ENCODE measurements around the gene APRT. TPM values are rescaled to one million over a fixed set of nuclear protein-coding genes. Genes with fewer than 3 reads are reported as not detected.

APRT gene
- total and polyA plus RNA-seq, 2 of the 8 experiments (the other 6 are each of a cell fraction or from before 2014, with no cell fraction given): 221 to 267 TPM

DNA sequence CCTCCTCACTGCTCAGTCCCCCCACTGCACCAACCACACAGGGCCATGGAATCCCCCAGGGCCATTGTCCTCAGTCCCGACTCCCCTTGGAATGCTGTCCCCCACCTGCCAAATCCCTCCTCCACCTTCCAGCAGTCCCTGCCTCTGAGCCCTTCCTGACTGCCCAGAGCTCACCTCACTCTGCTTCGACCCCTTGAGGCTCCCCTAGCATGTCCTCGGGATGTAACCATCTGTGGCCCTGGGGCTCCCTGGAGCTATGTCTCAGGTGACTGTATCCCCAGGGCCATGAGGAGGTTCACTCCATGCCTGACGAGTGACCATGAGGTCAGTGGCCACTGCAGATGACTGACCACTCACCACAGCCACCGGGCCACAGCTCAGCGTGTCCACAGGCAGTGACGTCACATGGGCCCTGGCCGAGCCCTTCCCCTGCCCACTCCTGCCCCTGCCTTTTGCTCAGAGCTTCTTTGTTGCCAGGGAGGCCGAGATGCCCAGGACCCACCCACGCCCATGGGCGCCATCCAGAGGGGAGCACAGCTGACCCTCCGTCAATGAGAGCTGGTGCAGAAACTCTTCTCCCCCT is 19.0 kb downstream of the APRT start (continued):
- TF ChIP-seq, protein P1, sequence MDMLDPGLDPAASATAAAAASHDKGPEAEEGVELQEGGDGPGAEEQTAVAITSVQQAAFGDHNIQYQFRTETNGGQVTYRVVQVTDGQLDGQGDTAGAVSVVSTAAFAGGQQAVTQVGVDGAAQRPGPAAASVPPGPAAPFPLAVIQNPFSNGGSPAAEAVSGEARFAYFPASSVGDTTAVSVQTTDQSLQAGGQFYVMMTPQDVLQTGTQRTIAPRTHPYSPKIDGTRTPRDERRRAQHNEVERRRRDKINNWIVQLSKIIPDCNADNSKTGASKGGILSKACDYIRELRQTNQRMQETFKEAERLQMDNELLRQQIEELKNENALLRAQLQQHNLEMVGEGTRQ (IDR thresholded peaks at IDR 0.05; ENCODE audit: low read length): no peak
- TF ChIP-seq, protein P2, sequence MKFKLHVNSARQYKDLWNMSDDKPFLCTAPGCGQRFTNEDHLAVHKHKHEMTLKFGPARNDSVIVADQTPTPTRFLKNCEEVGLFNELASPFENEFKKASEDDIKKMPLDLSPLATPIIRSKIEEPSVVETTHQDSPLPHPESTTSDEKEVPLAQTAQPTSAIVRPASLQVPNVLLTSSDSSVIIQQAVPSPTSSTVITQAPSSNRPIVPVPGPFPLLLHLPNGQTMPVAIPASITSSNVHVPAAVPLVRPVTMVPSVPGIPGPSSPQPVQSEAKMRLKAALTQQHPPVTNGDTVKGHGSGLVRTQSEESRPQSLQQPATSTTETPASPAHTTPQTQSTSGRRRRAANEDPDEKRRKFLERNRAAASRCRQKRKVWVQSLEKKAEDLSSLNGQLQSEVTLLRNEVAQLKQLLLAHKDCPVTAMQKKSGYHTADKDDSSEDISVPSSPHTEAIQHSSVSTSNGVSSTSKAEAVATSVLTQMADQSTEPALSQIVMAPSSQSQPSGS (IDR thresholded peaks at IDR 0.05; ENCODE audit: low read length): no peak

Data from H1 (cell line).